A549 (cell line): ENCODE data around the gene HIGD1C. TPM values are rescaled to one million over a fixed set of nuclear protein-coding genes. Genes with fewer than 3 reads are reported as not detected.
"Not testable (repeated sequence)": the region's sequence is repeated elsewhere in the genome, so short reads cannot be mapped to it uniquely, and the experiment has no call there.

ENCODE experiments used
- ATAC-seq, 2 experiments: fragments of 200-7000 bp in 1 of 2; fragments of >200 bp in 1 of 2; cut with Nextera tagmentation in 1 of 2; cut with Tn5 transposase in 1 of 2; 3 replicates each; pipeline versions ENCODE4 v1.8.0 to v1.9.1; 2018 to 2020; ENCODE audit warnings: mild to moderate bottlenecking in 1 of 2, moderate library complexity in 1 of 2
- CTCF ChIA-PET: fragments of 300-600 bp; sonication (Branson Sonifier 250); formaldehyde crosslinking; extraction: SDS; loops from one replicate; lab custom pipeline; 2021; ENCODE audit warnings: antibody characterized with exemption, inconsistent platforms; lab: Yijun Ruan, JAX
- POLR2A ChIA-PET: fragments of 350-600 bp; formaldehyde crosslinking; extraction: SDS; loops from one replicate; lab custom pipeline; 2021; ENCODE audit warnings: antibody characterized with exemption, inconsistent platforms; lab: Yijun Ruan, JAX
- DNase-seq, 2 experiments: peaks; one replicate each; pipeline versions ENCODE4 v3.0.0 to v3.0.0-alpha.2; 2011 to 2016; ENCODE audit warnings: low read depth in 1 of 2, low spot score in 1 of 2
- FAIRE-seq: peaks from 2 replicates; lab custom pipeline; 2011; peaks lifted over from hg19 to GRCh38; lab: Jason Lieb, UNC
- H3K27ac ChIP-seq, 2 experiments: fragments of >200 bp; sonication (Bioruptor Twin); formaldehyde crosslinking; 3 replicates each; pipeline ENCODE4 v1.5.1; 2016 to 2017
- H3K4me1 ChIP-seq: fragments of >200 bp; sonication (Bioruptor Twin); formaldehyde crosslinking; 3 replicates; pipeline ENCODE4 v1.6.1; 2016
- H3K4me2 ChIP-seq: fragments of >200 bp; sonication (Bioruptor Twin); formaldehyde crosslinking; 3 replicates; pipeline ENCODE4 v1.6.1; 2016
- H3K4me3 ChIP-seq: fragments of >200 bp; sonication (Bioruptor Twin); formaldehyde crosslinking; 3 replicates; pipeline ENCODE4 v1.5.1; 2016
- H3K9me3 ChIP-seq: fragments of >200 bp; sonication (Bioruptor Twin); formaldehyde crosslinking; 3 replicates; pipeline ENCODE4 v1.6.1; 2016
- BCL3 ChIP-seq: fragments of >200 bp; sonication (Bioruptor Twin); formaldehyde crosslinking; IDR thresholded peaks from 3 replicates; pipeline ENCODE4 v1.6.1; 2016
- CBX8 ChIP-seq: fragments of 200-600 bp; sonication (generic); IDR thresholded peaks from 2 replicates; pipeline ENCODE4 v1.6.1; 2016
- EHF ChIP-seq: fragments of 250-450 bp; sonication (Bioruptor Pico); IDR thresholded peaks from 2 replicates; pipeline ENCODE4 v1.5.0; 2020; ENCODE audit warnings: mild to moderate bottlenecking
- EP300 ChIP-seq, 2 experiments: fragments of >200 bp; sonication (Bioruptor Twin); formaldehyde crosslinking; IDR thresholded peaks; 2 replicates in 1 of 2; 3 replicates in 1 of 2; pipeline ENCODE4 v1.6.1; 2016 to 2017
- HDAC2 ChIP-seq: fragments of 200-600 bp; sonication (generic); IDR thresholded peaks from 2 replicates; pipeline ENCODE4 v1.6.1; 2016
- HES2 ChIP-seq: fragments of >200 bp; sonication (Bioruptor Twin); formaldehyde crosslinking; IDR thresholded peaks from 2 replicates; pipeline ENCODE4 v1.6.1; 2016
- MAX ChIP-seq: IDR thresholded peaks from 2 replicates; pipeline ENCODE4 v1.6.1; 2012
- MAZ ChIP-seq: fragments of 150-350 bp; IDR thresholded peaks from 2 replicates; pipeline ENCODE4 v1.6.1; 2014; ENCODE audit warnings: antibody characterized with exemption, low read depth, low read length, borderline replicate concordance
- NPAS2 ChIP-seq: fragments of 250-450 bp; sonication (Bioruptor Pico); IDR thresholded peaks from 2 replicates; pipeline ENCODE4 v1.8.0; 2022; ENCODE audit warnings: mild to moderate bottlenecking, moderate library complexity, borderline replicate concordance
- RAD21 ChIP-seq, 2 experiments: fragments of >200 bp in 1 of 2; sonication (Bioruptor Twin) in 1 of 2; formaldehyde crosslinking in 1 of 2; IDR thresholded peaks in 1 of 2; conservative IDR thresholded peaks in 1 of 2; 2 replicates in 1 of 2; 3 replicates in 1 of 2; pipeline ENCODE4 v1.6.1; 2012 to 2018; ENCODE audit warnings: inconsistent platforms in 1 of 2
- REST ChIP-seq: fragments of 200-600 bp; sonication (generic); IDR thresholded peaks from 2 replicates; pipeline ENCODE4 v1.6.1; 2016; ENCODE audit warnings: antibody characterized with exemption, mild to moderate bottlenecking, moderate library complexity
- RNF2 ChIP-seq: fragments of 200-600 bp; sonication (generic); IDR thresholded peaks from 2 replicates; pipeline ENCODE4 v1.6.1; 2016; ENCODE audit warnings: low read depth, mild to moderate bottlenecking, antibody characterized with exemption, moderate library complexity, borderline replicate concordance
- SMC3 ChIP-seq: fragments of >200 bp; sonication (Bioruptor Twin); formaldehyde crosslinking; IDR thresholded peaks from 3 replicates; pipeline ENCODE4 v1.6.1; 2018; ENCODE audit warnings: inconsistent platforms
- ZNF302 ChIP-seq: fragments of 250-450 bp; sonication (Bioruptor Pico); IDR thresholded peaks from 2 replicates; pipeline ENCODE4 v1.9.0; 2021; ENCODE audit warnings: inconsistent platforms, mild to moderate bottlenecking, moderate library complexity
- ZSCAN20 ChIP-seq: fragments of 250-450 bp; sonication (Bioruptor Pico); IDR thresholded peaks from 2 replicates; pipeline ENCODE4 v1.8.0; 2022; ENCODE audit warnings: mild to moderate bottlenecking, moderate library complexity
- WGBS: methylation state at CpG from one replicate; pipeline ENCODE4 v1.1.6; 2017; ENCODE audit errors: missing lambda C conversion rate; 5-methylcytosine and 5-hydroxymethylcytosine counted together
- polyA plus RNA-seq, 4 experiments: library from polyadenylated mRNA; depleted of rRNA in 3 of 4; stranded (reverse); fragments of >200 nt; fragmentation: RNase III in 1 of 4; extraction: RNeasy Plus Mini Kit Qiagen cat#74134 plus additional on column Dnase treatment in 1 of 4; gene quantifications; 2 replicates in 3 of 4; 3 replicates in 1 of 4; pipeline ENCODE4 v1.2.3, GENCODE V29; 2011 to 2017

Gene HIGD1C
- polyA plus RNA-seq, 2 of the 4 experiments (the other 2 are of a cell fraction): not detected

GRCh38 chr12:50953047-50953446, 703 bp downstream of the HIGD1C start:
- FAIRE-seq: no peak
- WGBS: 81% methylated on average over 7 of the region's 7 CpGs
- POLR2A ChIA-PET: no interaction called here

GRCh38 chr12:50954789-50955188, 2.4 kb downstream of the HIGD1C start:
- 90% methylated on average over 2 of the region's 2 CpGs for WGBS
- H3K9me3 ChIP-seq, H3K27ac ChIP-seq, H3K4me2 ChIP-seq, DNase-seq, ATAC-seq, FAIRE-seq, H3K4me1 ChIP-seq, H3K4me3 ChIP-seq, POLR2A ChIA-PET: not testable (repeated sequence)
- CTCF ChIA-PET: interaction anchor here (1.2 kb wide), 1 partner anchor 201 kb away, joined by 3 read pairs; no protein-coding TSS in a partner anchor

More at GRCh38 chr12:50953047-50953446, 703 bp downstream of the HIGD1C start:
- DNase-seq: no peak
- no peaks in the 10 kb centered on the region for H3K4me1 ChIP-seq
- no peak overlapping the region for H3K27ac ChIP-seq
- CTCF ChIA-PET: no interaction called here
- H3K4me3 ChIP-seq: no peak overlapping the region
- no peak for ATAC-seq
- TF ChIP-seq EP300 (IDR thresholded peaks at IDR 0.05) (no peak), NPAS2 (no peak), BCL3 (no peak), HDAC2 (no peak), HES2 (no peak), SMC3 (no peak), RAD21 (conservative IDR thresholded peaks at IDR 0.05 in 1 of 2, IDR thresholded peaks at IDR 0.05 in 1 of 2) (0 out of 5 replicates have a peak, but pooled peaks of 1 of the 2 experiments have one; percentile 2), MAX (no peak)
- no peak overlapping the region for H3K4me2 ChIP-seq
- H3K9me3 ChIP-seq: no peaks in the 10 kb centered on the region

- CTCF ChIA-PET: interaction anchor here (1.2 kb wide), 1 partner anchor 201 kb away, joined by 3 read pairs; no protein-coding TSS in a partner anchor
- WGBS: 91% methylated on average over 1 of the region's 1 CpG
- ATAC-seq (no peak), DNase-seq (no peak), FAIRE-seq (no peak)
- no peak for TF ChIP-seq CBX8
- TF ChIP-seq REST: no peak
- TF ChIP-seq MAZ: no peak
- TF ChIP-seq EHF (CRISPR knock-in tag): no peak
- no peak for TF ChIP-seq ZSCAN20 (CRISPR knock-in tag)
- no peak for TF ChIP-seq RNF2
- TF ChIP-seq ZNF302: no peak
- H3K27ac ChIP-seq: no peak overlapping the region
- H3K4me3 ChIP-seq: no peak overlapping the region
- H3K4me2 ChIP-seq: no peak overlapping the region
- no peaks in the 10 kb centered on the region for H3K9me3 ChIP-seq
- H3K4me1 ChIP-seq: no peaks in the 10 kb centered on the region
- POLR2A ChIA-PET: no interaction called here
These were observed 2.9 kb downstream of the HIGD1C start for GRCh38 chr12:50955288-50955687.
